GM23338 (cell line): Measurements from ENCODE around the gene BOK. TPM values are rescaled to one million over a fixed set of nuclear protein-coding genes. Genes with fewer than 3 reads are reported as not detected.
A peak's percentile ranks its signal among the peaks of the same experiment; 100 is the strongest.

Experiments
- ATAC-seq: fragments of 200-7000 bp; cut with Tn5 transposase; 3 replicates; pipeline ENCODE4 v1.9.1; 2020
- DNase-seq: peaks from one replicate; pipeline ENCODE4 v3.0.0-alpha.2; 2015; ENCODE audit warnings: low spot score
- H2AFZ ChIP-seq: fragments of 200-600 bp; sonication (generic); 2 replicates; pipeline ENCODE4 v1.8.0; 2016; ENCODE audit warnings: antibody characterized with exemption, mild to moderate bottlenecking, moderate library complexity
- H3F3A ChIP-seq: fragments of 200-600 bp; sonication (generic); replicated peaks from 2 replicates; pipeline ENCODE4 v1.8.0; 2017; ENCODE audit warnings: antibody characterized with exemption, mixed run types, low read depth
- H3K27ac ChIP-seq: fragments of 200-600 bp; sonication (generic); 2 replicates; pipeline ENCODE4 v1.6.1; 2016; ENCODE audit warnings: low read depth
- H3K27me3 ChIP-seq: fragments of 200-600 bp; sonication (generic); 2 replicates; pipeline ENCODE4 v1.8.0; 2016; ENCODE audit warnings: mild to moderate bottlenecking, mixed run types, moderate library complexity; ENCODE audit not compliant: insufficient read depth
- H3K36me3 ChIP-seq: fragments of 200-600 bp; sonication (generic); 2 replicates; pipeline ENCODE4 v1.8.0; 2016; ENCODE audit warnings: mild to moderate bottlenecking; ENCODE audit not compliant: insufficient read depth
- H3K4me1 ChIP-seq: fragments of 200-600 bp; sonication (generic); 2 replicates; pipeline ENCODE4 v1.8.0; 2016; ENCODE audit warnings: mild to moderate bottlenecking, moderate library complexity; ENCODE audit not compliant: insufficient read depth
- H3K4me2 ChIP-seq: fragments of 200-600 bp; sonication (generic); 2 replicates; pipeline ENCODE4 v1.7.1; 2017; ENCODE audit warnings: mixed run types
- H3K4me3 ChIP-seq: fragments of 200-600 bp; sonication (generic); 2 replicates; pipeline ENCODE4 v1.6.1; 2016; ENCODE audit warnings: mixed run types
- H3K79me2 ChIP-seq: fragments of 200-600 bp; sonication (generic); replicated peaks from 2 replicates; pipeline ENCODE4 v1.8.0; 2017; ENCODE audit warnings: mild to moderate bottlenecking; ENCODE audit not compliant: insufficient read depth
- H3K9me2 ChIP-seq: fragments of 200-600 bp; sonication (generic); 2 replicates; pipeline ENCODE4 v1.8.0; 2017; ENCODE audit not compliant: insufficient read depth
- H4K20me1 ChIP-seq: fragments of 200-600 bp; sonication (generic); replicated peaks from 2 replicates; pipeline ENCODE4 v1.8.0; 2017; ENCODE audit warnings: mild to moderate bottlenecking; ENCODE audit not compliant: insufficient read depth
- H3K27ac Mint-ChIP-seq: 2 replicates; pipeline ENCODE4 v1.8.0; 2020; ENCODE audit warnings: inconsistent platforms, mild to moderate bottlenecking, moderate library complexity, mixed read lengths
- H3K27me3 Mint-ChIP-seq: 3 replicates; pipeline ENCODE4 v1.8.0; 2022; ENCODE audit warnings: low read depth, mild to moderate bottlenecking, moderate library complexity, mixed read lengths, inconsistent platforms; ENCODE audit not compliant: insufficient read depth, poor library complexity
- H3K36me3 Mint-ChIP-seq: 3 replicates; pipeline ENCODE4 v1.8.0; 2021; ENCODE audit warnings: low read depth, mild to moderate bottlenecking, inconsistent platforms, moderate library complexity, mixed read lengths
- H3K4me1 Mint-ChIP-seq: 3 replicates; pipeline ENCODE4 v1.8.0; 2020; ENCODE audit warnings: mild to moderate bottlenecking, inconsistent platforms, mixed read lengths
- H3K4me3 Mint-ChIP-seq: 3 replicates; pipeline ENCODE4 v1.8.0; 2021; ENCODE audit warnings: moderate library complexity, mild to moderate bottlenecking, inconsistent platforms, mixed read lengths
- H3K9me3 Mint-ChIP-seq: 3 replicates; pipeline ENCODE4 v1.8.0; 2020; ENCODE audit warnings: moderate library complexity, mild to moderate bottlenecking, inconsistent platforms, mixed read lengths
- CREB1 ChIP-seq: fragments of 250-450 bp; sonication (Bioruptor Pico); IDR thresholded peaks from 2 replicates; pipeline ENCODE4 v1.5.0; 2020; ENCODE audit warnings: low read depth, mild to moderate bottlenecking, moderate library complexity
- CTCF ChIP-seq, 2 experiments: fragments of 200-600 bp in 1 of 2; sonication (generic) in 1 of 2; conservative IDR thresholded peaks; 2 replicates each; pipeline versions ENCODE4 v1.5.1 to v1.6.1; 2016 to 2017; ENCODE audit warnings: antibody characterized with exemption in 2 of 2, low read depth in 2 of 2, mild to moderate bottlenecking in 2 of 2, moderate library complexity in 1 of 2
- ETS1 ChIP-seq: IDR thresholded peaks from 2 replicates; pipeline ENCODE4 v1.6.1; 2016; ENCODE audit warnings: antibody characterized with exemption
- POLR2AphosphoS5 ChIP-seq: IDR thresholded peaks from 2 replicates; pipeline ENCODE4 v1.6.1; 2016; ENCODE audit warnings: antibody characterized with exemption, low read depth
- ZNF462 ChIP-seq: fragments of 250-450 bp; sonication (Bioruptor Pico); IDR thresholded peaks from 2 replicates; pipeline ENCODE4 v1.5.0; 2020; ENCODE audit warnings: mild to moderate bottlenecking, moderate library complexity
- polyA plus RNA-seq: library from polyadenylated mRNA; unstranded; fragments of >200 nt; fragmentation: Nextera tagmentation; extraction: Ambion mirVana; gene quantifications from 2 replicates; pipeline ENCODE4 v1.2.1, GENCODE V29; 2016
- total RNA-seq: library from RNA; depleted of rRNA; stranded (reverse); fragments of >200 nt; shearing (Covaris generic); gene quantifications from 2 replicates; pipeline ENCODE4 v1.2.3, GENCODE V29; 2014

The BOK gene
- total and polyA plus RNA-seq, 2 experiments from 2014 or later: 13.5 to 36.7 TPM

DNA sequence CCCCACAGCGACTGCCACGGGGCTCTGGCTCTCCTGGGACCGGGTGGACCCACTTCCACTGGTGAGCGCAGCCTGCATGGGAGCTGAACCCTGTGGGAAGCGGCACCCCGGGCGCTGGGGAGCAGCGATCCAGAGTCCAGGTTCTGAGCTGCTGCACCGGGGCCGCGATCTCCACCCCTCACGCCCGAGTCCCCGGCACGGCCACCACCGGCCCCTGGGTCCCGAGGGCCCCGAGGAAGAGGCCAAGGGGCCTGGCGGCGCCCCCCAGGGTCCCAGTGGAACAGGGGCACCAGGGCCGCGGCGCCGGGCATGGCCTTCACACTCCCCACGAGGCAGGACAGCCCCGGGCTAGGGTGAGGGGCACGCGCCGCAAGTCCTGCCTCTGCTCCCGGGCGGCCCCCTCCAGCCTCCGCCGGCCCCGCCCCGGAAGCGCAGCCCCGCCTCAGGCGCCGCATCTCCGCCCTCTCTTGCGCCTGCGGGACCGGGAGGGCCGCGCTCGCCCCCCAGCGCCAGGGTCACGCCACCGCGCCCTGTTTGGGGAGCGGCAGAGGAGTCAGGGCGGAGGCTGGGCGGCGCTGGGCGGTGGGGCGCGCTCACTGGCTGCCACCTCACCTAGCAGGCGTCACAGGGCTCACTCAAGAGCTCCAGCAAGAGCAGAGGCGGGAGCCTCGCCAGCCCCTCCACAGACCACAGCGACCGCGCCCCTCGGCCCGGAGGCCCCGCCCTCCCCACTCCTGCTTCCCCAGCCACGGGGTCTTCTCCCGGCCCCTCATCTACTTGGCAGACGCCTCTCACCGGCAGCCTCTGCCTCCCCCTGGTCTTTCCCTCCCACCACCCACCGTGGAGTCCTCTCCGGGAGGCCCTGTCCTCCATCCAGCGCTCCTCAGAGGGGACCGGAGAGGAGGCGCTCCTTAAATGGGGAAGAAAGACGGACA, 51.6 kb downstream of the BOK start:
- no peaks in the 10 kb centered on the region for H3K27me3 ChIP-seq
- peak overlapping the region; percentile 88 for H3K27ac Mint-ChIP-seq
- DNase-seq (peak; percentile 97), ATAC-seq (peak; percentile 97)
- H4K20me1 ChIP-seq: peaks cover 2% of the 10 kb centered on the region; the same call in 1 of the 2 replicates
- no peaks in the 10 kb centered on the region; the same call in 1 of the 2 replicates for H3K36me3 ChIP-seq
- H2AFZ ChIP-seq: peak overlapping the region; percentile 91
- no peaks in the 10 kb centered on the region for H3K9me3 Mint-ChIP-seq
- peak overlapping the region; percentile 71 for H3K4me3 ChIP-seq
- peak overlapping the region; percentile 74 for H3K4me3 Mint-ChIP-seq
- H3K27ac ChIP-seq: peak overlapping the region; percentile 90
- H3K79me2 ChIP-seq: peaks cover 43% of the 10 kb centered on the region
- no peaks in the 10 kb centered on the region for H3K9me2 ChIP-seq
- H3K4me2 ChIP-seq: peak overlapping the region; percentile 88
- H3K4me1 ChIP-seq: no peaks in the 10 kb centered on the region
- peaks cover 8% of the 10 kb centered on the region for H3K27me3 Mint-ChIP-seq
- TF ChIP-seq CTCF (conservative IDR thresholded peaks at IDR 0.05; ENCODE audit: low read depth in 2 of 2): peak; percentile 40 to 78
- TF ChIP-seq CREB1 (CRISPR knock-in tag): peak; percentile 71
- TF ChIP-seq ETS1: no peak
- peak; percentile 76 for TF ChIP-seq POLR2AphosphoS5
- TF ChIP-seq ZNF462 (CRISPR knock-in tag): no peak
- 0 out of 2 replicates have a peak, but pooled peaks cover 5% of the 10 kb centered on the region for H3F3A ChIP-seq
- H3K4me1 Mint-ChIP-seq: peaks cover 16% of the 10 kb centered on the region
- peaks cover 6% of the 10 kb centered on the region; the same call in 1 of the 3 replicates for H3K36me3 Mint-ChIP-seq
